GM06990 (cell line): ENCODE measurements around the gene PRKCA.

ENCODE experiments used
- DNase-seq: peaks from one replicate; pipeline ENCODE4 v3.0.0-alpha.2; 2011; ENCODE audit not compliant: insufficient read length; ENCODE audit errors: extremely low read depth
- H3K27me3 ChIP-seq: replicated peaks from 2 replicates; pipeline ENCODE4 v1.6.0; 2011; ENCODE audit warnings: low read length; ENCODE audit not compliant: control insufficient read depth, insufficient read depth
- H3K36me3 ChIP-seq: 2 replicates; pipeline ENCODE4 v1.5.1; 2011; ENCODE audit warnings: low read length; ENCODE audit not compliant: control insufficient read depth, insufficient read depth
- H3K4me3 ChIP-seq: replicated peaks from 2 replicates; pipeline ENCODE4 v1.5.1; 2011; ENCODE audit warnings: low read depth, mild to moderate bottlenecking, control low read depth, low read length
- CTCF ChIP-seq: IDR thresholded peaks from 2 replicates; pipeline ENCODE4 v1.5.1; 2011; ENCODE audit warnings: low read length, control low read depth, mild to moderate bottlenecking, inconsistent platforms; ENCODE audit not compliant: insufficient read depth, poor library complexity, severe bottlenecking

Gene PRKCA

GRCh38 chr17:66743511-66743910 is 441.1 kb downstream of the PRKCA start:
- Histone ChIP-seq H3K4me3 (no peak overlapping the region), H3K27me3 (peaks cover 2% of the 10 kb centered on the region; the same call in 1 of the 2 replicates), H3K36me3 (no peaks in the 10 kb centered on the region)
- TF ChIP-seq CTCF: no peak
- DNase-seq: no peak

GRCh38 chr17:66746736-66747135 is 444.3 kb downstream of the PRKCA start:
- H3K36me3 ChIP-seq: no peaks in the 10 kb centered on the region
- no peak for TF ChIP-seq CTCF

GRCh38 chr17:66747578-66748275 is 445.3 kb downstream of the PRKCA start:
- peaks cover under 1% of the 10 kb centered on the region; the same call in 1 of the 2 replicates for H3K27me3 ChIP-seq
- H3K4me3 ChIP-seq: no peak overlapping the region
- TF ChIP-seq CTCF: no peak
- no peak for DNase-seq
- no peaks in the 10 kb centered on the region for H3K36me3 ChIP-seq

More at GRCh38 chr17:66746736-66747135, 444.3 kb downstream of the PRKCA start:
- Histone ChIP-seq H3K27me3 (peaks cover 2% of the 10 kb centered on the region; the same call in 1 of the 2 replicates), H3K4me3 (no peak overlapping the region)
- no peak for DNase-seq

GRCh38 chr17:66748578-66748977 is 446.2 kb downstream of the PRKCA start:
- Histone ChIP-seq H3K36me3 (no peaks in the 10 kb centered on the region), H3K27me3 (no peaks in the 10 kb centered on the region; the same call in 1 of the 2 replicates), H3K4me3 (no peak overlapping the region)
- no peak for DNase-seq
- TF ChIP-seq CTCF: no peak

- H3K36me3 ChIP-seq: no peaks in the 10 kb centered on the region
- no peak for DNase-seq
- no peak overlapping the region for H3K4me3 ChIP-seq
- no peak for TF ChIP-seq CTCF
- H3K27me3 ChIP-seq: no peaks in the 10 kb centered on the region
Measured at GRCh38 chr17:66749217-66749832, 446.9 kb downstream of the PRKCA start.
